ENCODE measurements around the gene CD14.

Gene CD14

DNA sequence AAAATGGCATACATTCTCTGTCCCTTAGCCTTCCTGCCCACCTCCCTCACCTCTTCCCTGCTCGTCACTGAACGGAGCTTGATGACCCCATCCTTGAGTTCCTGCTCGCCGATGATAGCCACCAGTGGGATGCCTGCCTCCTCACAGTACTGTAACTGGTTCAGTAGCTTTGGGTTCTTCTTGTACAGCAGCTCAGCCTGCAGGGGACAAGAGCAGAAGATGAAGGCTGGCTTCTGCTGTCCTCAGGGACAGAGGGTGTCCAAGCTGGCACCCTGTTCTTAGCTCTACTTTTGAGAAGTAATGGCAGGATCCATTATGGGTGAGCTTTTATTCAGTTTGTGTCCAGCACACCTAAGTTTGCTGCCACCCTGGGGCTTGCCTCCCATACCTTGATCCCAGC, 41.7 kb upstream of the CD14 start:
- Histone ChIP-seq H3F3A (ENCODE audit: insufficient read depth, low read length) (no peaks in the 10 kb centered on the region), H3K4me3 (ENCODE audit: low read depth, low read length, poor library complexity, severe bottlenecking) (no peak overlapping the region), H3K36me3 (ENCODE audit: insufficient read depth, low read length) (peaks cover 89% of the 10 kb centered on the region), H3K79me2 (ENCODE audit: insufficient read depth, low read length) (no peaks in the 10 kb centered on the region), H3K9ac (ENCODE audit: low read length) (no peak overlapping the region), H3K4me2 (ENCODE audit: low read length) (no peak overlapping the region), H3K4me1 (ENCODE audit: insufficient read depth, low read length, severe bottlenecking) (no peaks in the 10 kb centered on the region), H3K9me2 (ENCODE audit: low read depth, low read length) (no peaks in the 10 kb centered on the region), H3K27me3 (ENCODE audit: insufficient read depth, low read length) (no peaks in the 10 kb centered on the region), H3K9me3 (ENCODE audit: low read length) (no peaks in the 10 kb centered on the region), H4K20me1 (ENCODE audit: insufficient read depth, low read length) (no peaks in the 10 kb centered on the region), H3K27ac (ENCODE audit: low read depth, low read length, poor library complexity, severe bottlenecking) (no peak overlapping the region), H2AFZ (ENCODE audit: low read length) (no peak overlapping the region)
- TF ChIP-seq EZH2 (IDR thresholded peaks at IDR 0.05; ENCODE audit: borderline replicate concordance, low read length) (no peak), CTCF (IDR thresholded peaks at IDR 0.05; ENCODE audit: low read length) (no peak)

DNA sequence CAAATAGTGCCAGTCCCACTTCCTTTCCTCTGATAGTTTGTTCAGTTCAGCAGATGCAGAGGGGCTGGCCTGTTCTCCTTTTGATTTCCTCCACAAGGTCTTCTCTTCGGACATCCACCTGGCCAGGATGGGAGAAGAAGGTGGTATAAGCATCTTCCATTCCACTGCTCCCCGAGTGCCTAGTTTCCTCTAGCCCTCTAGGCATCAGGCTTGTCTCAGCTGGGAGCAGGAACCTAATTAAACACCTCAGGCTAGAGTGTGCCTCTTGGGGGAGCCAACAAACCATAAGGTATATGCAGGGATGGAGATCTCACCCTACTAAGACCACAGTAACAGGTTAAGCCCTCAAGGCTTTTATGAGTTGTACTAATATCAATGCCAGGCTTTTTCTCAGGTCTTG, 41.2 kb upstream of the CD14 start:
- Histone ChIP-seq H2AFZ (ENCODE audit: low read length) (no peak overlapping the region), H3K36me3 (ENCODE audit: insufficient read depth, low read length) (peaks cover 89% of the 10 kb centered on the region), H3K4me3 (ENCODE audit: low read depth, low read length, poor library complexity, severe bottlenecking) (no peak overlapping the region), H3F3A (ENCODE audit: insufficient read depth, low read length) (no peaks in the 10 kb centered on the region), H3K9me2 (ENCODE audit: low read depth, low read length) (no peaks in the 10 kb centered on the region), H3K27me3 (ENCODE audit: insufficient read depth, low read length) (no peaks in the 10 kb centered on the region), H3K4me1 (ENCODE audit: insufficient read depth, low read length, severe bottlenecking) (no peaks in the 10 kb centered on the region), H3K27ac (ENCODE audit: low read depth, low read length, poor library complexity, severe bottlenecking) (no peak overlapping the region), H3K4me2 (ENCODE audit: low read length) (no peak overlapping the region), H3K79me2 (ENCODE audit: insufficient read depth, low read length) (no peaks in the 10 kb centered on the region), H3K9me3 (ENCODE audit: low read length) (no peaks in the 10 kb centered on the region), H3K9ac (ENCODE audit: low read length) (no peak overlapping the region), H4K20me1 (ENCODE audit: insufficient read depth, low read length) (no peaks in the 10 kb centered on the region)
- no peak for TF ChIP-seq EZH2 (IDR thresholded peaks at IDR 0.05; ENCODE audit: borderline replicate concordance, low read length)
- no peak for TF ChIP-seq CTCF (IDR thresholded peaks at IDR 0.05; ENCODE audit: low read length)

DNA sequence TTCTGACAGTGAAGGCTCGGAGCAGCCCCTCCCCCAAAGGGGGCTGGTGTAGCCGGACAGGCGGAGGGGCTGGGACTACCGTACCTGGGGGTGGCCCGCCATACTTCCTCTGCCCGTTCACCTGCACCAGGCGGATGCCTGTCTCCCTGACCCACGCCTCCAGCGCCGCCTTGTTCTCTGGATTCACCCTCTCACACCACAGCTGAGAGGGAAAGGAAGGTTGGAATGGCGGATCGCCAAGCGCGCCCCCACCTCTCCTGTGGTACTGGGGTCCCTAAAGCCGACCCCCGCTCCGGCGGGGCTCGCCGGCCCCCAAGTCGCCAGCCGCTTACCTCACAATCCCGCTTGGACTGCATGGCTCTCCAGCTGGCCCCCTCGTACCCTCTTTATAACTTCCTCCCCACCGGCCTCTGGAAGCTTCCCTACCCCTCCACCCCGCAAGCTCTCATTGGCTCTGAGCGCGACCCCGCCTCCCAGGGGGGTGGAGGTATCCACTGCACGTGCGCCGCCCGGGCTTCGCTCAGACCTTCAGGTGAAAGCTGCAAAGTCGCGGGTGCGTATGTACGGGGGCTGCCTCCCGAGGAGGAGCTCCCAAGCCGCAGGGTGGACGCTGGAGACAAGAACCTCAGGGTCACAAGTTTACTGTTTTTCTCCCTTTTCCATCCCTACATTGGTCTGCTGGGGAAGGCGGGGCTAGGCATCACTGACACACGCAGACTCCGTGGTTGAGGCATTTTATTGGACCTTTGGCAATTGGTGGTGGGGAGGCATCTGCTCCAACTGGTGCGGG, 40.4 kb upstream of the CD14 start, which contains the start of gene DND1:
Gene DND1, minus strand, starts transcription at position 390 of the 790 bp plus-strand sequence. Its CDS starts 34 bp downstream, at position 356.
- Histone ChIP-seq H3F3A (ENCODE audit: insufficient read depth, low read length) (no peaks in the 10 kb centered on the region), H3K4me3 (ENCODE audit: low read depth, low read length, poor library complexity, severe bottlenecking) (no peak within 1 kb of the TSS), H3K9me3 (ENCODE audit: low read length) (no peaks in the 10 kb centered on the region), H3K9me2 (ENCODE audit: low read depth, low read length) (no peaks in the 10 kb centered on the region), H3K27me3 (ENCODE audit: insufficient read depth, low read length) (no peaks in the 10 kb centered on the region), H3K4me2 (ENCODE audit: low read length) (no peak within 1 kb of the TSS), H2AFZ (ENCODE audit: low read length) (no peak within 1 kb of the TSS), H3K4me1 (ENCODE audit: insufficient read depth, low read length, severe bottlenecking) (no peaks in the 10 kb centered on the region), H3K9ac (ENCODE audit: low read length) (no peak within 1 kb of the TSS), H3K27ac (ENCODE audit: low read depth, low read length, poor library complexity, severe bottlenecking) (no peak within 1 kb of the TSS), H3K36me3 (ENCODE audit: insufficient read depth, low read length) (peaks cover 92% of the 10 kb centered on the region), H4K20me1 (ENCODE audit: insufficient read depth, low read length) (no peaks in the 10 kb centered on the region), H3K79me2 (ENCODE audit: insufficient read depth, low read length) (no peaks in the 10 kb centered on the region)
- TF ChIP-seq CTCF (IDR thresholded peaks at IDR 0.05; ENCODE audit: low read length), result no peak
- no peak for TF ChIP-seq EZH2 (IDR thresholded peaks at IDR 0.05; ENCODE audit: borderline replicate concordance, low read length)

Measured in OCI-LY1 (cell line).